Effector memory CD4-positive, alpha-beta T cell (primary cell): Measurements from ENCODE around the gene ESPNL.
"Not testable (repeated sequence)": the region's sequence is repeated elsewhere in the genome, so short reads cannot be mapped to it uniquely, and the experiment has no call there.

Experiments used
- DNase-seq, 3 donors: peaks; one replicate each; pipeline ENCODE4 v3.0.0-alpha.2; 2020
- H3K27ac ChIP-seq: 2 replicates; pipeline ENCODE4 v1.7.0; 2013; ENCODE audit warnings: mild to moderate bottlenecking, low read length, moderate library complexity; ENCODE audit not compliant: insufficient read depth, poor library complexity, severe bottlenecking
- H3K27me3 ChIP-seq: replicated peaks from 2 replicates; pipeline ENCODE4 v1.7.0; 2013; ENCODE audit warnings: mild to moderate bottlenecking, low read length; ENCODE audit not compliant: insufficient read depth, control insufficient read depth, poor library complexity, severe bottlenecking
- H3K36me3 ChIP-seq: 2 replicates; pipeline ENCODE4 v1.7.0; 2013; ENCODE audit warnings: mild to moderate bottlenecking, low read length, moderate library complexity; ENCODE audit not compliant: control insufficient read depth, insufficient read depth
- H3K4me1 ChIP-seq: 2 replicates; pipeline ENCODE4 v1.7.0; 2013; ENCODE audit warnings: low read length, mild to moderate bottlenecking; ENCODE audit not compliant: control insufficient read depth, insufficient read depth, poor library complexity, severe bottlenecking
- H3K4me3 ChIP-seq: 2 replicates; pipeline ENCODE4 v1.7.0; 2013; ENCODE audit warnings: low read length, low read depth, mild to moderate bottlenecking; ENCODE audit not compliant: insufficient read depth, poor library complexity, severe bottlenecking
- H3K9me3 ChIP-seq: 2 replicates; pipeline ENCODE4 v1.7.0; 2013; ENCODE audit warnings: mild to moderate bottlenecking, low read length, moderate library complexity; ENCODE audit not compliant: control insufficient read depth

ESPNL gene

GRCh38 chr2:238114851-238115660, 14.9 kb downstream of the ESPNL start:
- H3K9me3 ChIP-seq, result no peaks in the 10 kb centered on the region
- H3K4me3 ChIP-seq, result no peak overlapping the region
- H3K27ac ChIP-seq, result no peak overlapping the region
- H3K4me1 ChIP-seq, result no peaks in the 10 kb centered on the region
- H3K27me3 ChIP-seq, result no peaks in the 10 kb centered on the region
- no peak for DNase-seq
- no peaks in the 10 kb centered on the region for H3K36me3 ChIP-seq

DNA sequence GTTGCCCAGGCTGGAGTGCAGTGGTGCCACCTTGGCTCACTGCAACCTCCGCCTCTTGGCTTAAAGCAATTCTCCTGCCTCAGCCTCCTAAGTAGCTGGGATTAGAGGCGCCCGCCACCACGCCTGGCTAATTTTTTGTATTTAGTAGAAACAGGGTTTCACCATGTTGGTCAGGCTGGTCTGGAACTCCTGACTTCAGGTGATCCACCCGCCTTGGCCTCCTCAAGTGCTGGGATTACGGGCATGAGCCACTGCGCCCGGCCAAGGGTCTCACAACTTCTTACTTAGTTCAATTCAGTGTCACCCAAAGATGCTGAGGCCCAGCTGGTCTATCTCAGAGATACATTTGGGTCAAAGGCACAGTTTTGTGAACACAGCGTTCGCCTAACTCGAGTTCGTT, 15.6 kb downstream of the ESPNL start:
- H3K27me3 ChIP-seq, H3K9me3 ChIP-seq, H3K27ac ChIP-seq, H3K36me3 ChIP-seq, H3K4me3 ChIP-seq, H3K4me1 ChIP-seq, DNase-seq: not testable (repeated sequence)

GRCh38 chr2:238116298-238117198, 16.4 kb downstream of the ESPNL start:
- Histone ChIP-seq H3K9me3 (no peaks in the 10 kb centered on the region), H3K4me3 (no peak overlapping the region), H3K4me1 (no peaks in the 10 kb centered on the region), H3K36me3 (no peaks in the 10 kb centered on the region), H3K27ac (no peak overlapping the region), H3K27me3 (no peaks in the 10 kb centered on the region)
- no peak for DNase-seq

GRCh38 chr2:238117199-238118154, 17.3 kb downstream of the ESPNL start:
- H3K4me1 ChIP-seq, result no peaks in the 10 kb centered on the region
- H3K4me3 ChIP-seq, result no peak overlapping the region
- no peaks in the 10 kb centered on the region for H3K9me3 ChIP-seq
- no peak overlapping the region for H3K27ac ChIP-seq
- H3K36me3 ChIP-seq, result no peaks in the 10 kb centered on the region
- DNase-seq, result no peak
- no peaks in the 10 kb centered on the region for H3K27me3 ChIP-seq

- H3K27ac ChIP-seq, result no peak overlapping the region
- no peaks in the 10 kb centered on the region for H3K4me1 ChIP-seq
- no peaks in the 10 kb centered on the region for H3K27me3 ChIP-seq
- no peaks in the 10 kb centered on the region for H3K36me3 ChIP-seq
- H3K9me3 ChIP-seq, result no peaks in the 10 kb centered on the region
- DNase-seq, result no peak
- no peak overlapping the region for H3K4me3 ChIP-seq
These were observed 19.8 kb downstream of the ESPNL start for GRCh38 chr2:238119756-238120462.

GRCh38 chr2:238120463-238121298, 20.5 kb downstream of the ESPNL start:
- Histone ChIP-seq H3K27me3 (no peaks in the 10 kb centered on the region), H3K36me3 (no peaks in the 10 kb centered on the region), H3K9me3 (no peaks in the 10 kb centered on the region), H3K27ac (no peak overlapping the region), H3K4me3 (no peak overlapping the region), H3K4me1 (no peaks in the 10 kb centered on the region)
- DNase-seq, result no peak

GRCh38 chr2:238121511-238122286, 21.6 kb downstream of the ESPNL start:
- Histone ChIP-seq H3K4me3 (no peak overlapping the region), H3K36me3 (no peaks in the 10 kb centered on the region), H3K27ac (no peak overlapping the region), H3K4me1 (no peaks in the 10 kb centered on the region), H3K9me3 (no peaks in the 10 kb centered on the region), H3K27me3 (no peaks in the 10 kb centered on the region)
- DNase-seq, result no peak

DNA sequence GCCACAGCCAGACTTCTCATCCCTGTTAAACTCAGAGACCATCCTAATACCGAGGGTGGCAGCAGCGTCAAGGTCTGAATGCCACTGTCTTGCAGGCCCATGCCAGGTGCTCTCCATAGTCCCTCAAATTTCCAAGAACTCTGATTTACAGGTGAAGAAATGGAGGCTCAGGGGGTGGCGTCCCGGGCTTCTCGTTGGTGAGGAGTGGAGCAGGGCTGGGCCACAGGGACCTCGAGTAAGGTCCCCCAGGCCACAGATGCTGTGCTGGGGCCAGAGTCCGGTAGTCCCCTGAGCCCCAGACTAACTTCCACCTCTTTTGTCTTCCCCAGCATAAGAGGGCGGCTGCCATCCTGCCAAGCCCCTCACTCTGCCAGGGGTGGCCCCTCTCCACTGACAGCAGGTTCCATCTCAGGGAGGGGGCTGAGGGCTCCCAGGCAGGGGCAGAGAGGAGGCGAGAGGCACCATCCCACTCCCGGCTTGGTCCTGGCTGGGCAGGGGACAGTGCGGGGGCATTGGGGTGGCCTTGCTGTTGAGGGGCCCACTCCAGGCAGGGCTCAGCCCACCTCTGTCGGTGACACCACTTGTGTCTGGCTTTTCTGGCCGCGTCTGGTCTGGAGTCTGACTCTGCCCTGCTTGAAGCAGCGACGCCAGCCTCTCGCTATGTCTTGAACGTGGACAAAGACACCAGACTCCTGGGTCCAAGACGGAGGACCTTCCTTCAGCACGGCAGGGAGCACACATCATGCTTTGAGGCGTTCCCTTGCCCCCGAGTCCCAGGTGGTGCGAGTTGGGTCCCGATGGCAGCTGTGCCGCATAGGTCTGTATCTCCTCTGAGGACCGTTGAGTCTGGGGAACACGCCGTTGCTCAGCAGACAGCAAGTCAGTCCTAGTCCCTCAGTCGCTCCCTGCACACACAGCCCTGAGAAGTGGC, 22.4 kb downstream of the ESPNL start:
- DNase-seq, result no peak
- Histone ChIP-seq H3K36me3 (no peaks in the 10 kb centered on the region), H3K27me3 (no peaks in the 10 kb centered on the region), H3K4me1 (no peaks in the 10 kb centered on the region), H3K27ac (no peak overlapping the region), H3K9me3 (no peaks in the 10 kb centered on the region), H3K4me3 (no peak overlapping the region)
